ENCODE results near the gene CCDC81. TPM values are rescaled to one million over a fixed set of nuclear protein-coding genes. Genes with fewer than 3 reads are reported as not detected.

The CCDC81 gene
- 0.66 and 2.7 TPM in 2 replicates for total RNA-seq

GRCh38 chr11:86374586-86374985 lies at the start of gene CCDC81:
TSS of gene CCDC81 (plus strand) at chr11:86374887. CDS start at chr11:86375164, 277 bp downstream.

Other genes with a start within 250 kb of the CCDC81 start
- gene EED, start 130.1 kb upstream of the CCDC81 start, total RNA-seq = 6.6 and 21.2 TPM in 2 replicates
- gene HIKESHI, start 72.6 kb upstream of the CCDC81 start, total RNA-seq = 35.5 and 59.4 TPM in 2 replicates

Measured in placental pericyte (primary cell).